Common myeloid progenitor, CD34-positive (primary cell): Measurements from ENCODE around the gene GDPD5.
A peak's percentile ranks its signal among the peaks of the same experiment; 100 is the strongest.

Source experiments
- CTCF ChIA-PET: fragments of 350-600 bp; sonication (Branson Sonifier 250); formaldehyde crosslinking; loops from one replicate; lab custom pipeline; 2021; ENCODE audit warnings: antibody characterized with exemption; lab: Charles Lee
- POLR2A ChIA-PET: fragments of 350-600 bp; sonication (Branson Sonifier 250); formaldehyde crosslinking; loops from one replicate; lab custom pipeline; 2021; ENCODE audit warnings: antibody characterized with exemption; lab: Charles Lee
- DNase-seq, 3 donors: peaks; one replicate each; pipeline versions ENCODE4 v3.0.0 to v3.0.0-alpha.2; 2013
- H3K27ac ChIP-seq, 2 experiments: 1 replicate in 1 of 2; 2 replicates in 1 of 2; pipeline ENCODE4 v1.7.0; 2013; ENCODE audit warnings: inconsistent platforms in 2 of 2, low read length in 2 of 2, mild to moderate bottlenecking in 2 of 2, low read depth in 1 of 2, moderate library complexity in 1 of 2; ENCODE audit not compliant: severe bottlenecking in 2 of 2, insufficient read depth in 1 of 2, poor library complexity in 1 of 2
- H3K27me3 ChIP-seq, 5 experiments: replicated peaks in 2 of 5; 1 replicate in 3 of 5; 2 replicates in 2 of 5; pipeline versions ENCODE4 v1.6.1 to v1.7.0; 2013; ENCODE audit warnings: low read length in 4 of 5, mild to moderate bottlenecking in 2 of 5, moderate library complexity in 2 of 5, inconsistent platforms in 1 of 5; ENCODE audit not compliant: insufficient read depth in 5 of 5, control insufficient read depth in 4 of 5
- H3K36me3 ChIP-seq, 4 experiments: 1 replicate in 2 of 4; 2 replicates in 2 of 4; pipeline versions ENCODE4 v1.6.1 to v1.7.0; 2013; ENCODE audit warnings: low read length in 3 of 4, control low read depth in 1 of 4, mild to moderate bottlenecking in 1 of 4; ENCODE audit not compliant: control insufficient read depth in 4 of 4, insufficient read depth in 4 of 4
- H3K4me1 ChIP-seq, 4 experiments: 1 replicate in 3 of 4; 2 replicates in 1 of 4; pipeline versions ENCODE4 v1.6.1 to v1.7.1; 2013; ENCODE audit warnings: low read length in 3 of 4, mild to moderate bottlenecking in 3 of 4, control low read depth in 1 of 4, inconsistent platforms in 1 of 4, moderate library complexity in 1 of 4; ENCODE audit not compliant: control insufficient read depth in 4 of 4, insufficient read depth in 4 of 4; ENCODE audit errors: control extremely low read depth in 1 of 4
- H3K4me3 ChIP-seq, 7 experiments: 1 replicate in 4 of 7; 2 replicates in 3 of 7; pipeline versions ENCODE4 v1.5.1 to v1.7.0; 2013; ENCODE audit warnings: mild to moderate bottlenecking in 7 of 7, low read length in 6 of 7, moderate library complexity in 6 of 7, inconsistent platforms in 2 of 7, low read depth in 2 of 7, control low read depth in 1 of 7; ENCODE audit not compliant: insufficient read depth in 4 of 7, control insufficient read depth in 1 of 7; ENCODE audit errors: extremely low read depth in 1 of 7
- H3K9me3 ChIP-seq, 5 experiments: 1 replicate in 4 of 5; 2 replicates in 1 of 5; pipeline versions ENCODE4 v1.6.1 to v1.7.1; 2013; ENCODE audit warnings: low read length in 4 of 5, mild to moderate bottlenecking in 2 of 5, inconsistent platforms in 1 of 5, low read depth in 1 of 5, moderate library complexity in 1 of 5; ENCODE audit not compliant: control insufficient read depth in 4 of 5, insufficient read depth in 2 of 5; ENCODE audit errors: control extremely low read depth in 1 of 5
- WGBS: methylation state at CpG from one replicate; pipeline ENCODE4 v1.1.5; 2013; ENCODE audit not compliant: insufficient coverage; 5-methylcytosine and 5-hydroxymethylcytosine counted together

The GDPD5 gene

GRCh38 chr11:75522286-75523044 lies 3.3 kb downstream of the GDPD5 start:
- H3K4me3 ChIP-seq, result no peak overlapping the region

GRCh38 chr11:75520688-75521087 lies 5.1 kb downstream of the GDPD5 start:
- Histone ChIP-seq H3K9me3 (peaks cover 0 to 5% (median 0%) of the 10 kb centered on the region in 5 experiments), H3K27ac (no peak overlapping the region), H3K27me3 (peaks cover 0 to 22% (median 11%) of the 10 kb centered on the region in 5 experiments), H3K4me3 (no peak overlapping the region), H3K4me1 (peaks cover 0 to 39% (median 31%) of the 10 kb centered on the region in 4 experiments), H3K36me3 (no peaks in the 10 kb centered on the region)
- ChIA-PET CTCF (interaction anchor here (1.0 to 6.3 kb wide), 10 partner anchors 8 to 102 kb away, joined by 3 to 58 read pairs (median 4); no protein-coding TSS in a partner anchor), POLR2A (no interaction called here)
- no peak for DNase-seq
- 100% methylated on average over 5 of the region's 7 CpGs for WGBS

More at GRCh38 chr11:75522286-75523044, 3.3 kb downstream of the GDPD5 start:
- no peak overlapping the region for H3K27ac ChIP-seq
- H3K4me1 ChIP-seq, result peaks cover 0 to 36% (median 27%) of the 10 kb centered on the region in 4 experiments
- H3K36me3 ChIP-seq, result no peaks in the 10 kb centered on the region
- peaks cover 0 to 22% (median 11%) of the 10 kb centered on the region in 5 experiments for H3K27me3 ChIP-seq
- ChIA-PET POLR2A (no interaction called here), CTCF (interaction anchor here (0.8 to 6.3 kb wide), 6 partner anchors 10 to 51 kb away, joined by 3 to 58 read pairs (median 4); no protein-coding TSS in a partner anchor)
- no peak for DNase-seq
- H3K9me3 ChIP-seq, result no peaks in the 10 kb centered on the region
- WGBS, result 97% methylated on average over 7 of the region's 7 CpGs

- peaks cover 0 to 5% (median 0%) of the 10 kb centered on the region in 5 experiments for H3K9me3 ChIP-seq
- H3K27me3 ChIP-seq, result peaks cover 0 to 8% (median 4%) of the 10 kb centered on the region in 5 experiments
- no peaks in the 10 kb centered on the region for H3K36me3 ChIP-seq
- 77% methylated on average over 8 of the region's 9 CpGs for WGBS
- ChIA-PET CTCF (interaction anchor here (0.6 to 6.3 kb wide), 9 partner anchors 9 to 164 kb away, joined by 3 to 58 read pairs (median 4); no protein-coding TSS in a partner anchor), POLR2A (no interaction called here)
- no peak for DNase-seq
- H3K4me3 ChIP-seq, result no peak overlapping the region
- H3K27ac ChIP-seq, result no peak overlapping the region
- peaks cover 0 to 26% (median 21%) of the 10 kb centered on the region in 4 experiments for H3K4me1 ChIP-seq
Measured at GRCh38 chr11:75518771-75519653, 6.7 kb downstream of the GDPD5 start.

- no peak for DNase-seq
- H3K9me3 ChIP-seq, result peaks cover 0 to 5% (median 0%) of the 10 kb centered on the region in 5 experiments
- H3K36me3 ChIP-seq, result no peaks in the 10 kb centered on the region
- 100% methylated on average over 1 of the region's 3 CpGs for WGBS
- CTCF ChIA-PET, result interaction anchor here (1.1 to 6.3 kb wide), 6 partner anchors 9 to 85 kb away, joined by 3 to 58 read pairs (median 11); no protein-coding TSS in a partner anchor
- peaks cover 0 to 26% (median 21%) of the 10 kb centered on the region in 4 experiments for H3K4me1 ChIP-seq
- no peak overlapping the region for H3K27ac ChIP-seq
- H3K27me3 ChIP-seq, result peaks cover 0 to 1% (median 0%) of the 10 kb centered on the region in 5 experiments
- POLR2A ChIA-PET, result no interaction called here
- no peak overlapping the region for H3K4me3 ChIP-seq
Measured at GRCh38 chr11:75518204-75518549, 7.6 kb downstream of the GDPD5 start.

GRCh38 chr11:75516886-75517285 lies 8.9 kb downstream of the GDPD5 start:
- ChIA-PET POLR2A (no interaction called here), CTCF (interaction anchor here (0.6 to 5.1 kb wide), 3 partner anchors 14 to 72 kb away, joined by 3 to 18 read pairs (median 3); no protein-coding TSS in a partner anchor)
- peak in 2 of 3 donors; percentile 75 for DNase-seq
- H3K36me3 ChIP-seq, result no peaks in the 10 kb centered on the region
- H3K27ac ChIP-seq, result no peak overlapping the region
- 81% methylated on average over 5 of the region's 7 CpGs for WGBS
- peaks cover 0 to 29% (median 21%) of the 10 kb centered on the region in 4 experiments for H3K4me1 ChIP-seq
- H3K27me3 ChIP-seq, result no peaks in the 10 kb centered on the region
- peak overlapping the region in 2 of 7 experiments; percentile 2 to 51 for H3K4me3 ChIP-seq
- peaks cover 0 to 5% (median 0%) of the 10 kb centered on the region in 5 experiments for H3K9me3 ChIP-seq

- Histone ChIP-seq H3K4me1 (peaks cover 0 to 29% (median 21%) of the 10 kb centered on the region in 4 experiments), H3K27me3 (no peaks in the 10 kb centered on the region), H3K36me3 (no peaks in the 10 kb centered on the region), H3K27ac (no peak overlapping the region), H3K9me3 (peaks cover 0 to 5% (median 0%) of the 10 kb centered on the region in 5 experiments), H3K4me3 (no peak overlapping the region)
- CTCF ChIA-PET, result interaction anchor here (0.6 to 1.2 kb wide), 3 partner anchors 13 to 15 kb away, joined by 3 to 4 read pairs (median 3); no protein-coding TSS in a partner anchor
- no peak for DNase-seq
- 95% methylated on average over 3 of the region's 3 CpGs for WGBS
- POLR2A ChIA-PET, result no interaction called here
Measured at GRCh38 chr11:75516140-75516539, 9.6 kb downstream of the GDPD5 start.
